HS-5 (cell line): Measurements from ENCODE around the gene GRM5.
"Not testable (repeated sequence)": the region's sequence is repeated elsewhere in the genome, so short reads cannot be mapped to it uniquely, and the experiment has no call there.

ENCODE experiments used
- DNase-seq: peaks from one replicate; pipeline ENCODE4 v3.0.0-alpha.2; 2012; ENCODE audit warnings: low read depth

The GRM5 gene

GRCh38 chr11:88538098-88538497 lies 527.7 kb downstream of the GRM5 start:
- DNase-seq, result peak; percentile 64

- no peak for DNase-seq
These were observed 528.2 kb downstream of the GRM5 start for GRCh38 chr11:88537613-88538012.

- DNase-seq, result no peak
These were observed 529.0 kb downstream of the GRM5 start for GRCh38 chr11:88536616-88537265.

GRCh38 chr11:88535916-88536547 lies 529.8 kb downstream of the GRM5 start:
- DNase-seq, result peak; percentile 84

GRCh38 chr11:88535266-88535665 lies 530.5 kb downstream of the GRM5 start:
- DNase-seq, result no peak

GRCh38 chr11:88534706-88535105 lies 531.1 kb downstream of the GRM5 start:
- not testable (repeated sequence) for DNase-seq

GRCh38 chr11:88534185-88534584 lies 531.6 kb downstream of the GRM5 start:
- DNase-seq, result no peak

- DNase-seq, result no peak
These were observed 532.8 kb downstream of the GRM5 start for GRCh38 chr11:88533001-88533400.

- DNase-seq, result no peak
These were observed 534.0 kb downstream of the GRM5 start for GRCh38 chr11:88531831-88532230.

GRCh38 chr11:88529426-88529825 lies 536.4 kb downstream of the GRM5 start:
- no peak for DNase-seq

- DNase-seq, result peak; percentile 58
These were observed 542.3 kb downstream of the GRM5 start for GRCh38 chr11:88523386-88524071.

GRCh38 chr11:88522624-88523385 lies 543.0 kb downstream of the GRM5 start:
- DNase-seq, result no peak

GRCh38 chr11:88521799-88522201 lies 544.0 kb downstream of the GRM5 start:
- DNase-seq, result no peak

GRCh38 chr11:88521399-88521798 lies 544.4 kb downstream of the GRM5 start:
- DNase-seq, result no peak

- DNase-seq, result peak; percentile 30
These were observed 545.4 kb downstream of the GRM5 start for GRCh38 chr11:88520391-88520790.

- DNase-seq, result no peak
These were observed 550.8 kb downstream of the GRM5 start for GRCh38 chr11:88515002-88515401.

GRCh38 chr11:88511006-88511405 lies 554.8 kb downstream of the GRM5 start:
- DNase-seq, result no peak

GRCh38 chr11:88508759-88509581 lies 556.8 kb downstream of the GRM5 start:
- DNase-seq, result no peak

GRCh38 chr11:88508418-88508758 lies 557.4 kb downstream of the GRM5 start:
- DNase-seq, result no peak

GRCh38 chr11:88507771-88508417 lies 557.9 kb downstream of the GRM5 start:
- no peak for DNase-seq

- DNase-seq, result no peak
These were observed 564.2 kb downstream of the GRM5 start for GRCh38 chr11:88501541-88501940.
